ENCODE results near the gene HOXD12. TPM values are rescaled to one million over a fixed set of nuclear protein-coding genes. Genes with fewer than 3 reads are reported as not detected.

Gene HOXD12
- total RNA-seq, 1 donor from 2014 or later, result not detected

DNA sequence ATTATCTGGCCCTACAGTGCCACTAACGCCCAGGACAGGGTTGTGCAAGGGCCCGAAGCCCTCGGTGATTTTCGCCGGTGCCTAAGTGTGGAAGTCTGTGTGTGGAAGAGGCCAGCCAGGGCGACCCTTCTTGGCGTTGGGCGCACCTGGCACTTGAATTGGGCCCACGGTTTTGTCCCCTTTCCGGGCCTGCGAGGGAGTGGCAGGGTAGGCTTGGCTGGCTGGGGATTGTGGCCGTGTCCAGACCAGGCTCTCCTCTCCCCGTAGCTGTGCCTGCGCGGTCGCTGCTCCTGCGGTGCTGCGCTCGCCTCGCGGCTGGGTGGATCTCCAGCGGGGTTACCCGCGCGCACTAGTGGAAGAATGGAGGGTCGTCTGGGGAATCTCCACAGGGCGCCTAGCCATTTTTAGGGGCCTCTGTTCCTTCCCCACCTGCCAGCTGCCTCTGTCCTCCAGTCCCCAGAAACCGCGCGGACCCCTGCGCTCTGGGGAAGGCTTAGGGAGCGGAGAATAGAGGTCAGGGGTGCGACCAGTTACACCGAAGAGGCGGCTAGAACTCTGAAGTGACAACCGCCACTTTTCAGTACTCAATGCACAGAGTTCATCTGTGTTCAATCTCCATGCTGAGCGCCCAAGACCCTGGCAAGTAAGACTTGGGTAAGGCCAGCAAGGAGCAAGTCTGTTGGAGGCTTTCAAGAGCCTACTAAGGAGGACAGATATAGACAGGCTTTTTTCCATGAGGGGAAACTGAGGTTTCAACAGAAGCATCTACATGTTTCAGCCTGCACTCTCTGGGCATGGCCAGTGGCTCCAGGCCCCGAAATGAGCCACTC, 31.8 kb upstream of the HOXD12 start:
- Histone ChIP-seq H3K9me3 (no peaks in the 10 kb centered on the region), H3K27ac (no peak overlapping the region), H3K36me3 (no peaks in the 10 kb centered on the region), H3K4me1 (peaks cover 24% of the 10 kb centered on the region), H3K4me3 (peak overlapping the region; percentile 39), H3K27me3 (ENCODE audit: low read depth) (peaks cover 90% of the 10 kb centered on the region)
- no peak for TF ChIP-seq CTCF (IDR thresholded peaks at IDR 0.05)
- no peak for DNase-seq
- intact Hi-C loops (cut with DNase I), result no loop called here
- ATAC-seq, result peak in 1 of 2 donors; percentile 56

GRCh38 chr2:176068419-176068832, 31.2 kb upstream of the HOXD12 start:
- no peak for TF ChIP-seq CTCF (IDR thresholded peaks at IDR 0.05)
- intact Hi-C loops (cut with DNase I), result no loop called here
- H3K4me1 ChIP-seq, result peaks cover 24% of the 10 kb centered on the region

GRCh38 chr2:176071330-176072291, 28.0 kb upstream of the HOXD12 start:
- no peak overlapping the region for H3K27ac ChIP-seq
- no peak for TF ChIP-seq CTCF (IDR thresholded peaks at IDR 0.05)
- DNase-seq (no peak), ATAC-seq (no peak)
- peaks cover 100% of the 10 kb centered on the region for H3K27me3 ChIP-seq (ENCODE audit: low read depth)
- peaks cover 24% of the 10 kb centered on the region for H3K4me1 ChIP-seq
- H3K36me3 ChIP-seq, result no peaks in the 10 kb centered on the region
- intact Hi-C loops (cut with DNase I), result no loop called here
- H3K4me3 ChIP-seq, result no peak overlapping the region
- H3K9me3 ChIP-seq, result no peaks in the 10 kb centered on the region

More at GRCh38 chr2:176068419-176068832, 31.2 kb upstream of the HOXD12 start:
- Histone ChIP-seq H3K36me3 (no peaks in the 10 kb centered on the region), H3K27me3 (ENCODE audit: low read depth) (peaks cover 95% of the 10 kb centered on the region), H3K9me3 (no peaks in the 10 kb centered on the region), H3K4me3 (no peak overlapping the region), H3K27ac (no peak overlapping the region)
- DNase-seq (no peak), ATAC-seq (no peak)

DNA sequence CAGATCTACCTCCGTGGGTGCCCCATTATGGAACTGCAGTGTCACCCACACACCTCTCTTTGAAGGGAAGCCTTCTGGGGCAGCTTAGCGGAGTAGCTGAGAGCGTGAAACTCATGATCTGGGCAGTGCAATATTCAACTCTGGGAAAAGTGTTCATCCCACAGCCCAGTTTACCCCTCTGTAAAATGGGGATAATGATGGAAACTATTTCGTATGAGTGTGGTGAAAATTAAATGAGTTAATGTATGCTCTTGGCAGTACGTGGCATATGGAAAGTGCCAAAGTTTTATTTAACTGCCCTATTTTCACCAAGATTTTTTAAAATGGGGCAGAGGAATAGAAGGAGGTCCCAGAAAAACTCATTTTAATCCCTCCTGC, 27.3 kb upstream of the HOXD12 start:
- DNase-seq, result no peak
- Histone ChIP-seq H3K4me3 (no peak overlapping the region), H3K36me3 (no peaks in the 10 kb centered on the region), H3K27ac (no peak overlapping the region), H3K27me3 (ENCODE audit: low read depth) (peaks cover 100% of the 10 kb centered on the region), H3K4me1 (peaks cover 17% of the 10 kb centered on the region), H3K9me3 (no peaks in the 10 kb centered on the region)
- intact Hi-C loops (cut with DNase I), result no loop called here
- TF ChIP-seq CTCF (IDR thresholded peaks at IDR 0.05), result no peak
- ATAC-seq, result no peak
